K562 (cell line): ENCODE results near the gene BMP2K. TPM values are rescaled to one million over a fixed set of nuclear protein-coding genes. Genes with fewer than 3 reads are reported as not detected.
A peak's percentile ranks its signal among the peaks of the same experiment; 100 is the strongest.

ENCODE experiments used
- NEUROD1 ChIP-seq: fragments of 150-350 bp; IDR thresholded peaks from 2 replicates; pipeline ENCODE4 v1.6.1; 2014; ENCODE audit warnings: borderline replicate concordance, low read length, low read depth; ENCODE audit not compliant: partially characterized antibody
- POLR2B ChIP-seq: fragments of 450-650 bp; IDR thresholded peaks from 2 replicates; pipeline ENCODE4 v1.6.1; 2018; ENCODE audit warnings: low read depth; ENCODE audit not compliant: partially characterized antibody
- POU5F1 ChIP-seq: fragments of 150-350 bp; IDR thresholded peaks from 2 replicates; pipeline ENCODE4 v1.6.1; 2014; ENCODE audit warnings: borderline replicate concordance, low read length, low read depth, mild to moderate bottlenecking; ENCODE audit not compliant: partially characterized antibody
- RAD21 ChIP-seq, 2 experiments: fragments of 250-450 bp in 1 of 2; fragments of 450-650 bp in 1 of 2; sonication (Bioruptor Pico) in 1 of 2; formaldehyde crosslinking in 1 of 2; IDR thresholded peaks in 1 of 2; conservative IDR thresholded peaks in 1 of 2; 2 replicates each; pipeline versions ENCODE4 v1.4.0 to v1.8.0; 2020 to 2022; ENCODE audit warnings: mild to moderate bottlenecking in 2 of 2, moderate library complexity in 1 of 2
- RBM14 ChIP-seq: fragments of 200-400 bp; formaldehyde crosslinking; IDR thresholded peaks from 2 replicates; pipeline ENCODE4 v1.6.1; 2018; ENCODE audit warnings: low read depth, mild to moderate bottlenecking, low read length, moderate library complexity, borderline replicate concordance; ENCODE audit not compliant: insufficient read depth
- SOX6 ChIP-seq: fragments of 450-650 bp; IDR thresholded peaks from 2 replicates; pipeline ENCODE4 v1.6.1; 2014; ENCODE audit warnings: mild to moderate bottlenecking
- ZNF174 ChIP-seq: fragments of 250-450 bp; sonication (Bioruptor Pico); IDR thresholded peaks from 2 replicates; pipeline ENCODE4 v1.4.0; 2020; ENCODE audit warnings: mild to moderate bottlenecking
- polyA plus RNA-seq, 8 experiments: library from polyadenylated mRNA; depleted of rRNA in 4 of 8; stranded (reverse) in 5 of 8; unstranded in 3 of 8; fragments of >200 nt; fragmentation: Nextera tagmentation in 2 of 8; fragmentation: Illumina TruSeq in 1 of 8; extraction: Ambion mirVana in 2 of 8; extraction: Trizol in 1 of 8; gene quantifications; 2 replicates each; pipeline versions ENCODE4 v1.2.1 to v1.2.3, GENCODE V29; 2011 to 2014; ENCODE audit warnings: inconsistent platforms in 1 of 8, missing spikeins in 1 of 8
- total RNA-seq, 7 experiments: library from RNA; depleted of rRNA in 6 of 7; stranded (reverse); fragments of >200 nt in 6 of 7; fragmentation: Illumina TruSeq in 2 of 7; extraction: Trizol in 2 of 7; gene quantifications; 2 replicates each; pipeline versions ENCODE4 v1.2.1 to v1.2.3, GENCODE V29; 2011 to 2021; ENCODE audit warnings: low replicate concordance in 1 of 7
- TF ChIP-seq, protein P1 (sequence below): fragments of 450-650 bp; formaldehyde crosslinking; IDR thresholded peaks from 2 replicates; pipeline ENCODE4 v1.4.0; 2020; ENCODE audit warnings: mild to moderate bottlenecking, moderate library complexity
- TF ChIP-seq, protein P2 (sequence below), 2 experiments: fragments of 450-650 bp in 1 of 2; sonication (generic) in 1 of 2; formaldehyde crosslinking in 1 of 2; IDR thresholded peaks; 2 replicates each; pipeline versions ENCODE4 v1.7.1 to v1.9.0; 2016 to 2022; ENCODE audit warnings: inconsistent platforms in 1 of 2, mild to moderate bottlenecking in 1 of 2, missing genetic modification reagents in 1 of 2
- TF ChIP-seq, protein P3 (sequence below): fragments of 450-650 bp; formaldehyde crosslinking; conservative IDR thresholded peaks from 2 replicates; pipeline ENCODE4 v1.4.0; 2022; ENCODE audit warnings: mild to moderate bottlenecking, missing genetic modification characterization
- TF ChIP-seq, protein P4 (sequence below): sonication (generic); formaldehyde crosslinking; IDR thresholded peaks from 2 replicates; pipeline ENCODE4 v1.8.1; 2022; ENCODE audit warnings: missing genetic modification reagents

The BMP2K gene
- total and polyA plus RNA-seq, 9 of the 15 experiments (the other 6 are each of a cell fraction or from before 2014, with no cell fraction given) = 17.0 to 217 (median 104) TPM

DNA sequence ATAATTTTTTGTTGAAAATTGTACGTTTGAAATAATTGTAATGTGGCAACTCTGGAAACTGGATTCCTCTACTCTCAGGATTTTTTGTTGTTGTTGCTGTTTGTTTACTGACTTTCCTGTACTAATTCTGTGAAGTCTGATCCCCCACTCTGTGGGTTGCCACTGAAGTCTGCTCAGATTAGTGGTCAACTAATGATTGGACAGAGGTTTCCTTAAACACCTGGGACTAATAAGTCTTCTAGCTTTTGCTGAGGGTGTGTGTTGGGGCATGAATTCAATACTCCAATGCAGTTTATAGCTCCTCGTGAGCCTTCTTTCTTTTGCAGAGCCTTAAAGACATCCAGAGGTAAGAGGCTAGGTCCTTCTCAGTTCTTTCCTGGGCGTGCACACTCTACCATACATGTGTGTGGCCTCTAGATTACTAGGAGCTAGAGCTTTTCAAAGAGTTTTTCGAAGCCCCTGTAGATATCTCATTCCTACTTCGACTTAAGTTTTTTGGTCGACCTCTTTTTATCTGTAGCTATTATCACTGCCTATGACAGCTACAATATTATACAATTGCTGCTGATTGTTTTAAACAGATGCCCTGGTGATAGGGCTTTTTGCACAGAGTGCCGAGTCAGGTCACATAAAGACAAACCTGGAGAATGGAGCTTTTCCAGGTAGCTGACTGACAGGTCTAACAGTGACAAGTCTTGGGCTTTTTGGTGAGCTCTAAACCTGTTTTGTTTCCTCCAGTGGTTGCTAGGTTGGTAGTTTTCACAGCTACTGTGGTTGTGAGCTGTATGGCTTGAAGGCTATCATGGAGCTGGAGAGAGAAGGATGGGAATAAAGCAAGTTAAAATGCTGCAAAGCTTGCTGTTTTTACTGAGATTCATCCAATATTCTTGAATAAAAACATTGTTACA, 34.0 kb downstream of the BMP2K start (continued):
- TF ChIP-seq POLR2B (no peak), RBM14 (no peak), SOX6 (peak; percentile 65; the same call in 1 of the 2 replicates), POU5F1 (no peak), RAD21 (CRISPR knock-in tag; conservative IDR thresholded peaks at IDR 0.05 in 1 of 2, IDR thresholded peaks at IDR 0.05 in 1 of 2) (peak in 1 of 2 experiments; percentile 9; a peak in 1 of 4 replicates), NEUROD1 (no peak), ZNF174 (CRISPR knock-in tag) (no peak)
- TF ChIP-seq, protein P1, sequence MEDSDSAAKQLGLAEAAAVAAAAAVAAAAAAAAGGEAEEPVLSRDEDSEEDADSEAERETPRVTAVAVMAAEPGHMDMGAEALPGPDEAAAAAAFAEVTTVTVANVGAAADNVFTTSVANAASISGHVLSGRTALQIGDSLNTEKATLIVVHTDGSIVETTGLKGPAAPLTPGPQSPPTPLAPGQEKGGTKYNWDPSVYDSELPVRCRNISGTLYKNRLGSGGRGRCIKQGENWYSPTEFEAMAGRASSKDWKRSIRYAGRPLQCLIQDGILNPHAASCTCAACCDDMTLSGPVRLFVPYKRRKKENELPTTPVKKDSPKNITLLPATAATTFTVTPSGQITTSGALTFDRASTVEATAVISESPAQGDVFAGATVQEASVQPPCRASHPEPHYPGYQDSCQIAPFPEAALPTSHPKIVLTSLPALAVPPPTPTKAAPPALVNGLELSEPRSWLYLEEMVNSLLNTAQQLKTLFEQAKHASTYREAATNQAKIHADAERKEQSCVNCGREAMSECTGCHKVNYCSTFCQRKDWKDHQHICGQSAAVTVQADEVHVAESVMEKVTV (CRISPR knock-in tag) = no peak
- TF ChIP-seq, protein P2, sequence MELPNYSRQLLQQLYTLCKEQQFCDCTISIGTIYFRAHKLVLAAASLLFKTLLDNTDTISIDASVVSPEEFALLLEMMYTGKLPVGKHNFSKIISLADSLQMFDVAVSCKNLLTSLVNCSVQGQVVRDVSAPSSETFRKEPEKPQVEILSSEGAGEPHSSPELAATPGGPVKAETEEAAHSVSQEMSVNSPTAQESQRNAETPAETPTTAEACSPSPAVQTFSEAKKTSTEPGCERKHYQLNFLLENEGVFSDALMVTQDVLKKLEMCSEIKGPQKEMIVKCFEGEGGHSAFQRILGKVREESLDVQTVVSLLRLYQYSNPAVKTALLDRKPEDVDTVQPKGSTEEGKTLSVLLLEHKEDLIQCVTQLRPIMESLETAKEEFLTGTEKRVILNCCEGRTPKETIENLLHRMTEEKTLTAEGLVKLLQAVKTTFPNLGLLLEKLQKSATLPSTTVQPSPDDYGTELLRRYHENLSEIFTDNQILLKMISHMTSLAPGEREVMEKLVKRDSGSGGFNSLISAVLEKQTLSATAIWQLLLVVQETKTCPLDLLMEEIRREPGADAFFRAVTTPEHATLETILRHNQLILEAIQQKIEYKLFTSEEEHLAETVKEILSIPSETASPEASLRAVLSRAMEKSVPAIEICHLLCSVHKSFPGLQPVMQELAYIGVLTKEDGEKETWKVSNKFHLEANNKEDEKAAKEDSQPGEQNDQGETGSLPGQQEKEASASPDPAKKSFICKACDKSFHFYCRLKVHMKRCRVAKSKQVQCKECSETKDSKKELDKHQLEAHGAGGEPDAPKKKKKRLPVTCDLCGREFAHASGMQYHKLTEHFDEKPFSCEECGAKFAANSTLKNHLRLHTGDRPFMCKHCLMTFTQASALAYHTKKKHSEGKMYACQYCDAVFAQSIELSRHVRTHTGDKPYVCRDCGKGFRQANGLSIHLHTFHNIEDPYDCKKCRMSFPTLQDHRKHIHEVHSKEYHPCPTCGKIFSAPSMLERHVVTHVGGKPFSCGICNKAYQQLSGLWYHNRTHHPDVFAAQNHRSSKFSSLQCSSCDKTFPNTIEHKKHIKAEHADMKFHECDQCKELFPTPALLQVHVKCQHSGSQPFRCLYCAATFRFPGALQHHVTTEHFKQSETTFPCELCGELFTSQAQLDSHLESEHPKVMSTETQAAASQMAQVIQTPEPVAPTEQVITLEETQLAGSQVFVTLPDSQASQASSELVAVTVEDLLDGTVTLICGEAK (IDR thresholded peaks at IDR 0.05) = no peak
- TF ChIP-seq, protein P2 (CRISPR knock-in tag; IDR thresholded peaks at IDR 0.05) = no peak
- TF ChIP-seq, protein P3, sequence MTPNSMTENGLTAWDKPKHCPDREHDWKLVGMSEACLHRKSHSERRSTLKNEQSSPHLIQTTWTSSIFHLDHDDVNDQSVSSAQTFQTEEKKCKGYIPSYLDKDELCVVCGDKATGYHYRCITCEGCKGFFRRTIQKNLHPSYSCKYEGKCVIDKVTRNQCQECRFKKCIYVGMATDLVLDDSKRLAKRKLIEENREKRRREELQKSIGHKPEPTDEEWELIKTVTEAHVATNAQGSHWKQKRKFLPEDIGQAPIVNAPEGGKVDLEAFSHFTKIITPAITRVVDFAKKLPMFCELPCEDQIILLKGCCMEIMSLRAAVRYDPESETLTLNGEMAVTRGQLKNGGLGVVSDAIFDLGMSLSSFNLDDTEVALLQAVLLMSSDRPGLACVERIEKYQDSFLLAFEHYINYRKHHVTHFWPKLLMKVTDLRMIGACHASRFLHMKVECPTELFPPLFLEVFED (CRISPR knock-in tag) = no peak
- TF ChIP-seq, protein P4, sequence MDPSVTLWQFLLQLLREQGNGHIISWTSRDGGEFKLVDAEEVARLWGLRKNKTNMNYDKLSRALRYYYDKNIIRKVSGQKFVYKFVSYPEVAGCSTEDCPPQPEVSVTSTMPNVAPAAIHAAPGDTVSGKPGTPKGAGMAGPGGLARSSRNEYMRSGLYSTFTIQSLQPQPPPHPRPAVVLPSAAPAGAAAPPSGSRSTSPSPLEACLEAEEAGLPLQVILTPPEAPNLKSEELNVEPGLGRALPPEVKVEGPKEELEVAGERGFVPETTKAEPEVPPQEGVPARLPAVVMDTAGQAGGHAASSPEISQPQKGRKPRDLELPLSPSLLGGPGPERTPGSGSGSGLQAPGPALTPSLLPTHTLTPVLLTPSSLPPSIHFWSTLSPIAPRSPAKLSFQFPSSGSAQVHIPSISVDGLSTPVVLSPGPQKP = no peak
